ENCODE results near the gene MYRFL. TPM values are rescaled to one million over a fixed set of nuclear protein-coding genes. Genes with fewer than 3 reads are reported as not detected.
A peak's percentile ranks its signal among the peaks of the same experiment; 100 is the strongest.

The MYRFL gene
- total RNA-seq, 6 donors from 2014 or later = 0.10 to 1.8 (median 0.20) TPM; not detected in 3

GRCh38 chr12:69947897-69948296, 122.9 kb downstream of the MYRFL start:
- Histone ChIP-seq H3K36me3 (no peaks in the 10 kb centered on the region), H3K4me3 (no peak overlapping the region), H3K27ac (no peak overlapping the region), H3K27me3 (no peaks in the 10 kb centered on the region), H3K4me1 (no peaks in the 10 kb centered on the region), H3K9me3 (peaks cover 0 to 3% (median 0%) of the 10 kb centered on the region in 4 donors)
- DNase-seq (no peak), ATAC-seq (ENCODE audit: low FRiP score in 2 of 2) (no peak)
- TF ChIP-seq POLR2A (IDR thresholded peaks at IDR 0.05) (no peak), EP300 (IDR thresholded peaks at IDR 0.05) (no peak), CTCF (IDR thresholded peaks at IDR 0.05) (no peak), POLR2AphosphoS5 (IDR thresholded peaks at IDR 0.05) (no peak)
- 66 to 67% methylated on average over 1 of the region's 1 CpG for WGBS, 2 donors

GRCh38 chr12:69948851-69949250, 123.8 kb downstream of the MYRFL start:
- Histone ChIP-seq H3K27me3 (no peaks in the 10 kb centered on the region), H3K36me3 (no peaks in the 10 kb centered on the region), H3K4me1 (no peaks in the 10 kb centered on the region), H3K27ac (no peak overlapping the region), H3K9me3 (peaks cover 0 to 3% (median 0%) of the 10 kb centered on the region in 4 donors), H3K4me3 (no peak overlapping the region)
- no peak for TF ChIP-seq POLR2AphosphoS5 (IDR thresholded peaks at IDR 0.05)
- TF ChIP-seq EP300 (IDR thresholded peaks at IDR 0.05) = no peak
- no peak for TF ChIP-seq POLR2A (IDR thresholded peaks at IDR 0.05)
- no peak for TF ChIP-seq CTCF (IDR thresholded peaks at IDR 0.05)
- DNase-seq (no peak), ATAC-seq (ENCODE audit: low FRiP score in 2 of 2) (no peak)

GRCh38 chr12:69949311-69950002, 124.4 kb downstream of the MYRFL start:
- H3K36me3 ChIP-seq = no peaks in the 10 kb centered on the region

GRCh38 chr12:69951108-69951507, 126.1 kb downstream of the MYRFL start:
- no peaks in the 10 kb centered on the region for H3K4me1 ChIP-seq
- no peak for TF ChIP-seq EP300 (IDR thresholded peaks at IDR 0.05)

More at GRCh38 chr12:69949311-69950002, 124.4 kb downstream of the MYRFL start:
- Histone ChIP-seq H3K9me3 (peaks cover 0 to 3% (median 0%) of the 10 kb centered on the region in 4 donors), H3K27me3 (no peaks in the 10 kb centered on the region), H3K4me3 (no peak overlapping the region), H3K4me1 (no peaks in the 10 kb centered on the region), H3K27ac (no peak overlapping the region)
- no peak for TF ChIP-seq POLR2AphosphoS5 (IDR thresholded peaks at IDR 0.05)
- TF ChIP-seq POLR2A (IDR thresholded peaks at IDR 0.05) = no peak
- TF ChIP-seq CTCF (IDR thresholded peaks at IDR 0.05) = no peak
- TF ChIP-seq EP300 (IDR thresholded peaks at IDR 0.05) = no peak
- DNase-seq (peak in 1 of 2 donors; percentile 46), ATAC-seq (ENCODE audit: low FRiP score in 2 of 2) (peak in 1 of 2 donors; percentile 64)
- WGBS, 2 donors = 93 to 96% methylated on average over 6 of the region's 6 CpGs

GRCh38 chr12:69952890-69953289, 127.9 kb downstream of the MYRFL start:
- TF ChIP-seq POLR2A (IDR thresholded peaks at IDR 0.05) (no peak), POLR2AphosphoS5 (IDR thresholded peaks at IDR 0.05) (no peak)
- 96 to 97% methylated on average over 2 of the region's 2 CpGs for WGBS, 2 donors

More at GRCh38 chr12:69951108-69951507, 126.1 kb downstream of the MYRFL start:
- peaks cover 0 to 3% (median 0%) of the 10 kb centered on the region in 4 donors for H3K9me3 ChIP-seq
- DNase-seq (no peak), ATAC-seq (ENCODE audit: low FRiP score in 2 of 2) (no peak)
- H3K27ac ChIP-seq = no peak overlapping the region
- H3K4me3 ChIP-seq = no peak overlapping the region
- H3K36me3 ChIP-seq = no peaks in the 10 kb centered on the region
- WGBS, 2 donors = 93 to 100% methylated on average over 5 of the region's 5 CpGs
- H3K27me3 ChIP-seq = no peaks in the 10 kb centered on the region

GRCh38 chr12:69961246-69961645, 136.2 kb downstream of the MYRFL start:
- no peak for DNase-seq
- Histone ChIP-seq H3K9me3 (no peaks in the 10 kb centered on the region), H3K4me3 (no peak overlapping the region), H3K36me3 (no peaks in the 10 kb centered on the region), H3K27me3 (no peaks in the 10 kb centered on the region), H3K4me1 (no peaks in the 10 kb centered on the region), H3K27ac (no peak overlapping the region)
- no peak for ATAC-seq (ENCODE audit: low FRiP score in 2 of 2)
- TF ChIP-seq EP300 (IDR thresholded peaks at IDR 0.05) (no peak), POLR2A (IDR thresholded peaks at IDR 0.05) (no peak), POLR2AphosphoS5 (IDR thresholded peaks at IDR 0.05) (no peak), CTCF (IDR thresholded peaks at IDR 0.05) (no peak)

More at GRCh38 chr12:69952890-69953289, 127.9 kb downstream of the MYRFL start:
- Histone ChIP-seq H3K27me3 (no peaks in the 10 kb centered on the region), H3K9me3 (peaks cover 0 to 3% (median 0%) of the 10 kb centered on the region in 4 donors), H3K27ac (no peak overlapping the region), H3K36me3 (no peaks in the 10 kb centered on the region), H3K4me1 (no peaks in the 10 kb centered on the region), H3K4me3 (no peak overlapping the region)
- DNase-seq = no peak
- no peak for ATAC-seq (ENCODE audit: low FRiP score in 2 of 2)

Data from upper lobe of left lung (tissue), 6 donors.